HL-60 (cell line): ENCODE results near the gene IGF2R.

Experiments used
- CTCF ChIP-seq: IDR thresholded peaks from one replicate; pipeline ENCODE4 v1.5.1; 2011; ENCODE audit warnings: low read length, control low read depth, inconsistent platforms; ENCODE audit not compliant: insufficient read depth
- GABPA ChIP-seq: IDR thresholded peaks from 2 replicates; pipeline ENCODE4 v1.6.1; 2012; ENCODE audit warnings: low read depth
- POLR2AphosphoS5 ChIP-seq: IDR thresholded peaks from 2 replicates; pipeline ENCODE4 v1.6.1; 2012; ENCODE audit warnings: low read depth
- REST ChIP-seq: IDR thresholded peaks from 2 replicates; pipeline ENCODE4 v1.6.1; 2012; ENCODE audit warnings: low read depth; ENCODE audit not compliant: insufficient replicate concordance
- SPI1 ChIP-seq: IDR thresholded peaks from 2 replicates; pipeline ENCODE4 v1.6.1; 2012; ENCODE audit warnings: low read depth, mild to moderate bottlenecking, borderline replicate concordance

GRCh38 chr6:160132297-160132637, 163.4 kb downstream of the IGF2R start:
- TF ChIP-seq CTCF (no peak), POLR2AphosphoS5 (no peak), REST (no peak), GABPA (no peak), SPI1 (no peak)
